CD14-positive monocyte (primary cell): ENCODE measurements around the gene PLS3. TPM values are rescaled to one million over a fixed set of nuclear protein-coding genes. Genes with fewer than 3 reads are reported as not detected.

Source experiments
- DNase-seq, 3 donors: peaks; one replicate each; pipeline ENCODE4 v3.0.0-alpha.2; 2011 to 2022
- H2AFZ ChIP-seq: 2 replicates; pipeline ENCODE4 v1.6.0; 2012; ENCODE audit warnings: mild to moderate bottlenecking, low read depth, low read length, inconsistent platforms; ENCODE audit not compliant: insufficient read depth, poor library complexity, severe bottlenecking
- H3K27ac ChIP-seq, 2 donors: 1 replicate in 1 of 2; 2 replicates in 1 of 2; pipeline ENCODE4 v1.5.1; 2012 to 2013; ENCODE audit warnings: low read length in 2 of 2, control low read depth in 1 of 2, inconsistent platforms in 1 of 2, low read depth in 1 of 2, mild to moderate bottlenecking in 1 of 2
- H3K27me3 ChIP-seq, 2 donors: one replicate each; pipeline versions ENCODE4 v1.6.0 to v1.6.1; 2011 to 2013; ENCODE audit warnings: low read length in 2 of 2; ENCODE audit not compliant: control insufficient read depth in 2 of 2, insufficient read depth in 2 of 2
- H3K36me3 ChIP-seq, 2 donors: replicated peaks in 1 of 2; 1 replicate in 1 of 2; 2 replicates in 1 of 2; pipeline versions ENCODE4 v1.5.1 to v1.6.1; 2012 to 2013; ENCODE audit warnings: low read length in 2 of 2, control low read depth in 1 of 2, inconsistent platforms in 1 of 2, mild to moderate bottlenecking in 1 of 2; ENCODE audit not compliant: insufficient read depth in 2 of 2, control insufficient read depth in 1 of 2
- H3K4me1 ChIP-seq, 2 donors: 1 replicate in 1 of 2; 2 replicates in 1 of 2; pipeline versions ENCODE4 v1.5.1 to v1.6.1; 2012 to 2013; ENCODE audit warnings: low read length in 2 of 2, control low read depth in 1 of 2, inconsistent platforms in 1 of 2, mild to moderate bottlenecking in 1 of 2, moderate library complexity in 1 of 2; ENCODE audit not compliant: insufficient read depth in 2 of 2, control insufficient read depth in 1 of 2
- H3K4me2 ChIP-seq: replicated peaks from 2 replicates; pipeline ENCODE3; 2012; ENCODE audit warnings: low read length, moderate library complexity, mild to moderate bottlenecking; ENCODE audit not compliant: poor library complexity, severe bottlenecking; ENCODE audit errors: extremely low read depth
- H3K4me3 ChIP-seq, 3 experiments: fragments of 200-600 bp in 1 of 3; sonication (generic) in 1 of 3; replicated peaks in 1 of 3; 1 replicate in 2 of 3; 2 replicates in 1 of 3; pipeline ENCODE4 v1.5.1; 2011 to 2013; ENCODE audit warnings: low read length in 3 of 3, mild to moderate bottlenecking in 3 of 3, control low read depth in 2 of 3, low read depth in 2 of 3, inconsistent platforms in 1 of 3, moderate library complexity in 1 of 3
- H3K79me2 ChIP-seq: 2 replicates; pipeline ENCODE4 v1.6.0; 2012; ENCODE audit warnings: mild to moderate bottlenecking, control low read depth, inconsistent platforms, low read length, moderate library complexity; ENCODE audit not compliant: insufficient read depth
- H3K9ac ChIP-seq: 2 replicates; pipeline ENCODE4 v1.6.0; 2017; ENCODE audit warnings: low read length, mild to moderate bottlenecking; ENCODE audit not compliant: insufficient read depth, poor library complexity, severe bottlenecking
- H3K9me3 ChIP-seq, 2 donors: replicated peaks in 1 of 2; 1 replicate in 1 of 2; 2 replicates in 1 of 2; pipeline versions ENCODE4 v1.5.1 to v1.6.1; 2012 to 2013; ENCODE audit warnings: low read length in 2 of 2, control low read depth in 1 of 2; ENCODE audit not compliant: control insufficient read depth in 1 of 2, insufficient read depth in 1 of 2
- H4K20me1 ChIP-seq: 2 replicates; pipeline ENCODE4 v1.6.0; 2012; ENCODE audit warnings: mild to moderate bottlenecking, low read length, control low read depth, moderate library complexity; ENCODE audit not compliant: insufficient read depth
- H3K27ac Mint-ChIP-seq, 7 donors: one replicate each; pipeline ENCODE4 v1.8.0; 2020; ENCODE audit warnings: mild to moderate bottlenecking in 7 of 7, mixed read lengths in 7 of 7, moderate library complexity in 6 of 7, inconsistent platforms in 2 of 7
- H3K27me3 Mint-ChIP-seq, 3 donors: one replicate each; pipeline ENCODE4 v1.8.0; 2021 to 2022; ENCODE audit warnings: low read depth in 3 of 3, mild to moderate bottlenecking in 3 of 3, mixed read lengths in 3 of 3, moderate library complexity in 3 of 3, inconsistent platforms in 1 of 3
- H3K36me3 Mint-ChIP-seq, 2 donors: one replicate each; pipeline ENCODE4 v1.8.0; 2020; ENCODE audit warnings: mixed read lengths in 2 of 2, inconsistent platforms in 1 of 2, mild to moderate bottlenecking in 1 of 2
- H3K4me1 Mint-ChIP-seq: one replicate; pipeline ENCODE4 v1.8.0; 2020; ENCODE audit warnings: mild to moderate bottlenecking, mixed read lengths
- H3K4me3 Mint-ChIP-seq, 2 donors: one replicate each; pipeline ENCODE4 v1.8.0; 2020; ENCODE audit warnings: mild to moderate bottlenecking in 2 of 2, mixed read lengths in 2 of 2, moderate library complexity in 1 of 2
- H3K9me3 Mint-ChIP-seq, 7 donors: one replicate each; pipeline ENCODE4 v1.8.0; 2020 to 2022; ENCODE audit warnings: mixed read lengths in 7 of 7, mild to moderate bottlenecking in 6 of 7, moderate library complexity in 6 of 7, inconsistent platforms in 2 of 7
- WGBS: methylation state at CpG from one replicate; pipeline ENCODE4 v1.1.5; 2013; ENCODE audit warnings: missing lambda C conversion rate; ENCODE audit not compliant: insufficient coverage; 5-methylcytosine and 5-hydroxymethylcytosine counted together
- intact Hi-C, 2 donors: fragments of 100-400 bp; cut with micrococcal nuclease; formaldehyde crosslinking; loops; one replicate each; pipeline versions ENCODE4 v1.15.0 to v1.15.1; 2023
- polyA plus RNA-seq, 3 donors: library from polyadenylated mRNA; depleted of rRNA in 1 of 3; unstranded in 2 of 3; stranded (reverse) in 1 of 3; fragments of 300-500 nt in 2 of 3; fragments of >200 nt in 1 of 3; fragmentation: Illumina TruSeq in 2 of 3; gene quantifications; 1 replicate in 2 of 3; 2 replicates in 1 of 3; pipeline ENCODE4 v1.2.3, GENCODE V29; 2012 to 2021
- TF ChIP-seq, protein P1 (sequence below): fragments of 200-600 bp; IDR thresholded peaks from one replicate; pipeline ENCODE4 v1.8.0; 2022; ENCODE audit warnings: antibody characterized with exemption, mild to moderate bottlenecking

PLS3 gene
- polyA plus RNA-seq, 3 donors: 0.16 TPM; not detected in 2

DNA sequence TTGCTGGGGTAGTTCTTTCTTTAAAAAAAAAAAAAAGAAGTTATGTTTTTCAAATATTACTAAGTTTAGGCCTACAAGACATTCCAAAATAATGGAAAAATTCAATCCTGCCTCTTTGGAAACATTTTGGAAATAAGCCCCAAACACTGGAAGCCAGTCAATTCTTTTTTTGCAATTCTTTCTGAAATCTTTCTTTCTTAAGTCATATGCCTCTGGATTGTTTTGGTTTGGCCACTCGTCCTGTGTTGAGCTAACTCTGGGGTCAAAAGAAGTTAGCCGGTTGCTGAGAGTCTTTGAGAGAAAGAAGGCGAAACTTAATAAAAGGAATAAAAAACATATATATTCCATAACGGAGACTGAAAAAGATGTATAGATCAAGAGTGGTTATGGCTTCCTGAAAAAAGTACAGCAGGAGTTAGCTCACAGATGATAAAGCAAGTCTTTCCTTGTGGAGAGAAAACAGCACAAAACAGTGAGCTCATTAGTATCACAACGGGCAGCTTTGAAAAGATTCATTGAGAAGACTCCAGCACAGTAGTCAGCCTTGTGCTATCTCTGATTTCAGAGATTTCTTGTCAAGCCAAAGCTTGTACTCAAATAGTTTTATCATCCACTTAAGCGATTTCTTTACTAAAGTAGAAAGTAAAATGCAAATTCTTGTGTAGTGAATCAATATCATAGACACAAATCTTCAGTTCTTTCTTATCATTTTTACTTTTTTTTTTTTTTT, 64.8 kb downstream of the PLS3 start:
- H2AFZ ChIP-seq: no peak overlapping the region
- no peaks in the 10 kb centered on the region for H3K4me1 ChIP-seq
- H3K79me2 ChIP-seq: no peaks in the 10 kb centered on the region
- peaks cover 0 to 2% of the 10 kb centered on the region in 2 donors for H3K27me3 ChIP-seq
- H3K4me2 ChIP-seq: no peak overlapping the region
- H3K4me3 ChIP-seq: no peak overlapping the region
- H3K4me1 Mint-ChIP-seq: no peaks in the 10 kb centered on the region
- no peak for DNase-seq
- H3K9ac ChIP-seq: no peak overlapping the region
- no peak overlapping the region for H3K4me3 Mint-ChIP-seq
- H3K36me3 Mint-ChIP-seq: no peaks in the 10 kb centered on the region
- no peaks in the 10 kb centered on the region for H3K9me3 ChIP-seq
- intact Hi-C loops: no loop called here
- H3K27ac ChIP-seq: no peak overlapping the region
- TF ChIP-seq, protein P1, sequence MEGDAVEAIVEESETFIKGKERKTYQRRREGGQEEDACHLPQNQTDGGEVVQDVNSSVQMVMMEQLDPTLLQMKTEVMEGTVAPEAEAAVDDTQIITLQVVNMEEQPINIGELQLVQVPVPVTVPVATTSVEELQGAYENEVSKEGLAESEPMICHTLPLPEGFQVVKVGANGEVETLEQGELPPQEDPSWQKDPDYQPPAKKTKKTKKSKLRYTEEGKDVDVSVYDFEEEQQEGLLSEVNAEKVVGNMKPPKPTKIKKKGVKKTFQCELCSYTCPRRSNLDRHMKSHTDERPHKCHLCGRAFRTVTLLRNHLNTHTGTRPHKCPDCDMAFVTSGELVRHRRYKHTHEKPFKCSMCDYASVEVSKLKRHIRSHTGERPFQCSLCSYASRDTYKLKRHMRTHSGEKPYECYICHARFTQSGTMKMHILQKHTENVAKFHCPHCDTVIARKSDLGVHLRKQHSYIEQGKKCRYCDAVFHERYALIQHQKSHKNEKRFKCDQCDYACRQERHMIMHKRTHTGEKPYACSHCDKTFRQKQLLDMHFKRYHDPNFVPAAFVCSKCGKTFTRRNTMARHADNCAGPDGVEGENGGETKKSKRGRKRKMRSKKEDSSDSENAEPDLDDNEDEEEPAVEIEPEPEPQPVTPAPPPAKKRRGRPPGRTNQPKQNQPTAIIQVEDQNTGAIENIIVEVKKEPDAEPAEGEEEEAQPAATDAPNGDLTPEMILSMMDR: no peak
- H4K20me1 ChIP-seq: no peaks in the 10 kb centered on the region
- WGBS: no CpG with 5 or more reads among the region's 6 CpGs
- no peaks in the 10 kb centered on the region for H3K36me3 ChIP-seq
- H3K27me3 Mint-ChIP-seq: peaks cover 0 to 7% (median 0%) of the 10 kb centered on the region in 3 donors
- no peak overlapping the region for H3K27ac Mint-ChIP-seq
- H3K9me3 Mint-ChIP-seq: peaks cover 0 to 2% (median 0%) of the 10 kb centered on the region in 7 donors

DNA sequence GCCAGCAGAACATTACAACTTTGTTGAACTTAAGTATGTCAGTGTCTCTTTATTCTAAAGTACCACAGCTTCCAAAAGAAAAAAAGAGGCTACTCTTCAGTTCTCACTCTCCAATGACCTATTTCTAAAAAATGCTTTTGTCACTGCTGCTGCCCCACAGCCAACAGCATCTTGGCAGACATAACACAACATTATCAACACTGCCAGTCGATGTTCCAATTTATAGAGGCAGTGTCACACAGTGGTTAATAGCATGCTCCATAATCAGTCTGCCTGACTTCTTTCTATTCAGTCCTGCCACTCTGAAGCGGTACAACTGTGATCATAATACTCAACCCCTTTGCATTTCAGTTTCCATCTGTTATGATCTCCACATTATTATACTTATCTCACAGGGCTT, 69.2 kb downstream of the PLS3 start:
- no peak overlapping the region for H3K4me3 ChIP-seq
- no peaks in the 10 kb centered on the region for H3K9me3 ChIP-seq
- no CpG with 5 or more reads among the region's 2 CpGs for WGBS
- intact Hi-C loops: no loop called here
- H3K36me3 Mint-ChIP-seq: no peaks in the 10 kb centered on the region
- no peak for DNase-seq
- H3K9me3 Mint-ChIP-seq: no peaks in the 10 kb centered on the region
- H3K79me2 ChIP-seq: no peaks in the 10 kb centered on the region
- H3K4me1 ChIP-seq: no peaks in the 10 kb centered on the region
- no peaks in the 10 kb centered on the region for H3K36me3 ChIP-seq
- H4K20me1 ChIP-seq: no peaks in the 10 kb centered on the region
- peaks cover 0 to 9% (median 0%) of the 10 kb centered on the region in 3 donors for H3K27me3 Mint-ChIP-seq
- no peaks in the 10 kb centered on the region for H3K4me1 Mint-ChIP-seq
- H3K9ac ChIP-seq: no peak overlapping the region
- no peak overlapping the region for H3K27ac ChIP-seq
- H3K27me3 ChIP-seq: no peaks in the 10 kb centered on the region
- no peak overlapping the region for H3K4me3 Mint-ChIP-seq
- H3K4me2 ChIP-seq: no peak overlapping the region
- no peak overlapping the region for H2AFZ ChIP-seq
- H3K27ac Mint-ChIP-seq: no peak overlapping the region
- TF ChIP-seq, protein P1: no peak
